Lung microvascular endothelial cell (primary cell): Measurements from ENCODE around the gene SLC12A2. TPM values are rescaled to one million over a fixed set of nuclear protein-coding genes. Genes with fewer than 3 reads are reported as not detected.
A peak's percentile ranks its signal among the peaks of the same experiment; 100 is the strongest.

Source experiments
- DNase-seq, 2 donors: peaks; one replicate each; pipeline versions ENCODE4 v3.0.0 to v3.0.0-alpha.2; 2010; ENCODE audit warnings: low read depth in 2 of 2
- total RNA-seq: library from RNA; depleted of rRNA; stranded (reverse); fragments of >200 nt; gene quantifications from 2 replicates; pipeline ENCODE4 v1.2.1, GENCODE V29; 2014

SLC12A2 gene
- total RNA-seq, 1 donor from 2014 or later = 16.9 TPM

- DNase-seq = no peak
Observed at GRCh38 chr5:128169401-128170017, 85.9 kb downstream of the SLC12A2 start.

DNA sequence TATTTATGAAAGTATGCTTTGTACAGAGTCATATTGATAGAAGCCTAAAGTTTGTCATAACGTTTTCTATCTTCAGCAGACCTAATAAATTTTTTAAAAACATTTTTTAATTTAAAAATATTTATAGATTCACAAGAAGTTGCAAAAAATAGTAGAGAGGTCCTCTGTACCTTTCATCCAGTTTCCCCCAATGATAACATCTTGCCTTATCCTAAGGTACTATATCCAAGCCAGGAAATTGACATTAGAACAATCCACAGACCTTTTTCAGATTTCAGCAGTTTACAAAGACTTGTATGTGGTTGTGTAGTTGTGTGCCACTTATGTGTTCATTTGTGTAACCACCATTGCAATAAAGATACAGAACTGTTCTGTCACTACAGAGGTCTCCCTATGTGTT lies 88.5 kb downstream of the SLC12A2 start:
- DNase-seq = no peak

DNA sequence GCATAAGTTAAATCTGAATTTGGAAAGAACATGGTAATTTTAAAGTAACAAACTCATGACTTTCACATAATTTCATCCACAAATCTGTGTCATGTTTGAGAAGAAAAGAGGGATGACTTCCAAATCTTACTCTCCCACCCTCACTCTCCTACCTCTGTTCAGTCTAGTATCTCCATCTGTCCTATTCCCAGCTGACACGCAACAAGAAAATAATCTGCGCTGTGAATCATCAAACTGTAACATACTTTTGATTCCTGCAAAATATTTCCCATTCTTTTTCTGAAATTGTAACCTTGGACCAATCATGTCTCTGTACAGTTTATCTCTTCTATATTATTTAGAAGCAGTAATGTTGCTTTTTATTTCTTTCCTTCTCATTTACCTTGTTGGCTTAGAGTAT lies 91.4 kb downstream of the SLC12A2 start:
- DNase-seq = no peak

GRCh38 chr5:128192368-128192767 lies 108.8 kb downstream of the SLC12A2 start:
- no peak for DNase-seq

DNA sequence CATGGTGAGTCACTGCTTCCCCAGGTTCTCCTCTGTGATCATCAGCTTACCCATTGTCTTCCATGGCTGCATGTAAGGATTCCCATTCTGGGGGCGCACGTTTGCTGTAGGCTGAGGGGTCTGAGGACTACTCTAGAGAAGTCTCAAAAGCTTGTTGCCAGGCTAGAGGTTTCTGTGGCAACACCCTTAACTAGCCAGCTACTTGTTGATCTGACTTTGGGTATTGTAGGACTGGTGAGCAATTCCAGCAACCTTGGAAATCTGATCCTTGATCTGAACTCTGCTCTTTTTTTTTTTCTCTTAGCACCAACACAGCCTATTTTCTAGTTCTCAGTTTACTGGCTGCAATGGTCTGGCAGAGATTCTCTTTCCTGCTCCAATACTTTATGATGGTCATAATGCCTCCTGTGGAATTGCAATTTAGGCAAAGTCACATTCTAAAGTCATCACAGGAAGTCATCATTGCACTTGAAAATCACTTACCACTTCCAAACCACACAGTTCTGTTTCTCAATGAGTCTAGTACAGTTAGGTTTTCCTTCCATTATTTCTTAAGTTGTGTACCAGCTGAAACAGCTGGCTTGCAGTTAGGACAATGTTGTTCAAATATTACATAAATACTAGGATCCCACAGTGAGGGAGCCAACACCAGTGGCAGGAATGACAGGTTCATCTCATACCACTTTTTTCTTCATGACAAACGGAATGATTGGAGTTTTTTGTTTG lies 110.3 kb downstream of the SLC12A2 start:
- DNase-seq = no peak

DNA sequence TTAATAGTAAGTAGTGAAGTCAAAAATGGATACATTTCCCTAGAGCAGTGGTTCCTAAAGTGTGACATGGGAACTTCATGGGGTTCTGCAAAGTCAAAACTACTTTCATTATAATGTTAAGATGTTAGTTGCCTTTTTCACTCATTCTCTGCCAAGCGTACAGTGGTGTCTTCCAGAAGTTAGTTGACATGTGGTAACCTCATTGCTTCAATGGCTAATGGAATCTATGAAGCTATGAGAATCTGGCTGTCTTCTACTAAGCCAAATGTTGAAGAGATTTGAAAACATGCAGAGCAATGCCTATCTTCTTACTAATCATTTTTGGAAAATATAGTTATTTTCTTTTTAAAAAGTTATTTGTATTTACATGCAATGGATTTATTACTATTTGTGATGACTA lies 111.8 kb downstream of the SLC12A2 start:
- DNase-seq = no peak

DNA sequence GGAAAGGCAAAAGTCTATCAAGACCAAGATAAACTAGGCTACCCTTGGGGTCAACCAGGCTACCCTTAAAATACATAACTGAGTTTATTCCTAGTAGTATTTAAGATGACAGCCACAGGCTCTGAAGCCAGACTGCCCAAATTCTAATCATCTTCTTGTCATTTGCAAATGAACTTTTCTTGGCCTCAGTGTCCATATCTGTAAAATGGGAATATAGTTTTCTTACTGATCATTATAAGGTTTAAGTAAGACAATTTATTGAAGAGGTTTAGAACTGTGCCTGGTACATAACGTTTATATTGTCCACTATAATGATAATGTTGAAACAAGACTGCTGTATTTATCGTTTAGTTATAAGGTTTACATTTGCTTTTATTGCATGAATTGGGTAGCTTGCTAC lies 112.5 kb downstream of the SLC12A2 start:
- DNase-seq = no peak

DNA sequence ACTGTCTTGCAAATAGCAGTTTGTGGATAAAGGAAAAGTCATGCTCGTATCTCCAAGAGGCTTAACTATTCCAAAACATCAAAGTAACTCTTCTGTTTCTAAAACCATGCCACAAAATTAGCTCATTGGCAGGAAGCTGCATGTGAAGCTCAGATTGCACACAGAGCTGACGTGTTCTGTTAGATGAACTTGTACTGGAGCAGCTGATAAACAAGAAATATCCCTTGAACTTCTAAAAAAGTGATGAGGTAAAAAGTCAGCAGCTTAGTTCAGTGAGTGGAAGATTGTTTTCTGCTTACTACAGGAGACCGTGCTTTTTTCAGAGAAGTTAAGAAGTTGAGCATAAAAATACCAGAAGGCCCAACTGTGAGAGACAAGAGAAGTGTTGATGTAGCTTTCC lies 113.2 kb downstream of the SLC12A2 start:
- DNase-seq = no peak

GRCh38 chr5:128197896-128198522 lies 114.4 kb downstream of the SLC12A2 start:
- DNase-seq = no peak

DNA sequence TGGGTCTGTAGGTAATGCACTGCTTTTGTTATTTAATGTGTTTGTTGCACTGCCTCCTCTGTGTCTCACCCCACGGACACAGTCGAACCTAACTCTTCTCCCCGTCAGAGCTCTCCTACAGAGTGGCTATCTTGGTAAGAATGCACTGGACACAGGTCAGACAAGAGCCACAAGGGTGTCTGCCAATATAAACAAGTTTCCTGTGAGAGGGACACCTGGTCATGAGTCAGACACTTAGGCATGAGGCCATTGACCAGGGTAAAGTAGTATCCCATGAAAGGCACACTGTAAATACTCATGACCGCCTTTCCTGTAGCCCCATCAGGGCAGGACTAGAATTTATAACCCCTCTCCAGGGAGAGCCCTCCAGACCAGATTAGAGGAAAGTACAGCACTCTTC lies 115.5 kb downstream of the SLC12A2 start:
- peak in 1 of 2 donors; percentile 88 for DNase-seq

- DNase-seq = no peak
Observed at GRCh38 chr5:128199611-128200010, 116.0 kb downstream of the SLC12A2 start.

GRCh38 chr5:128201065-128201926 lies 117.7 kb downstream of the SLC12A2 start:
- DNase-seq = peak; percentile 62 to 68

- DNase-seq = no peak
Observed at GRCh38 chr5:128202320-128202719, 118.8 kb downstream of the SLC12A2 start.

- no peak for DNase-seq
Observed at GRCh38 chr5:128208436-128208835, 124.9 kb downstream of the SLC12A2 start.

- DNase-seq = no peak
Observed at GRCh38 chr5:128212191-128212806, 128.7 kb downstream of the SLC12A2 start.

DNA sequence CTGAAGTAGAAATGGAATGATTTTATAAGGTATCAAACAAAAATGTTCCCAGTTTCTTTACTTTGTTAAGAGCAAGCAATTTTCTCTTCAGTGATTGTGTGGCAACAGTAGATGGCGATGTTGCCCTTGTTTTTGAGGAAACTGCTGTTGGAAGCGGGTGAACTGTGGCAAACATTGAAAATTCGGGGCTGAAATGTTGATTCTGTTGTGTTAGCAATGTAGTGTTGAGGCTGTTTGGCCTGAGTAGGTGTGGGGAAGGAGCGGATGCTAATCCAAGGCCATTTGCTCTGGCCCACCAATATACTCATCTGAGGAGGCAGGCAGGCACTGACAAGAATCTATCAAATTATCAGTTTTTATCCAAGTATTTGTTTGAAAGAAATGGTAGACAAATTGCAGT lies 129.8 kb downstream of the SLC12A2 start:
- peak; percentile 74 to 83 for DNase-seq

GRCh38 chr5:128213833-128214232 lies 130.3 kb downstream of the SLC12A2 start:
- no peak for DNase-seq

GRCh38 chr5:128216285-128216684 lies 132.7 kb downstream of the SLC12A2 start:
- no peak for DNase-seq

- DNase-seq = no peak
Observed at GRCh38 chr5:128216860-128217531, 133.4 kb downstream of the SLC12A2 start.

- DNase-seq = no peak
Observed at GRCh38 chr5:128220841-128221240, 137.3 kb downstream of the SLC12A2 start.

GRCh38 chr5:128224336-128224735 lies 140.8 kb downstream of the SLC12A2 start:
- no peak for DNase-seq
